Naive thymus-derived CD4-positive, alpha-beta T cell (primary cell): Measurements from ENCODE around the gene LRRC47. TPM values are rescaled to one million over a fixed set of nuclear protein-coding genes. Genes with fewer than 3 reads are reported as not detected.

Source experiments
- ATAC-seq: fragments of 150-1000 bp; cut with Tn5 transposase; 2 replicates; pipeline ENCODE4 v1.10.0; 2021; ENCODE audit warnings: mild to moderate bottlenecking, moderate library complexity
- CTCF ChIA-PET: fragments of 350-600 bp; sonication (Branson Sonifier 250); formaldehyde crosslinking; loops from one replicate; lab custom pipeline; 2021; ENCODE audit warnings: antibody characterized with exemption; lab: Charles Lee
- POLR2A ChIA-PET: fragments of 350-600 bp; sonication (Branson Sonifier 250); formaldehyde crosslinking; loops from one replicate; lab custom pipeline; 2021; ENCODE audit warnings: antibody characterized with exemption, inconsistent platforms; lab: Charles Lee
- DNase-seq, 9 donors: peaks; one replicate each; pipeline versions ENCODE4 v3.0.0 to v3.0.0-alpha.2; 2020 to 2022; ENCODE audit warnings: mixed read lengths in 1 of 9
- H3K27ac ChIP-seq: one replicate; pipeline ENCODE4 v1.7.0; 2013; ENCODE audit warnings: mild to moderate bottlenecking, low read depth, low read length, moderate library complexity
- H3K27me3 ChIP-seq, 2 donors: one replicate each; pipeline ENCODE4 v1.7.0; 2013; ENCODE audit warnings: low read length in 2 of 2, mild to moderate bottlenecking in 2 of 2, moderate library complexity in 2 of 2; ENCODE audit not compliant: control insufficient read depth in 2 of 2, insufficient read depth in 2 of 2
- H3K36me3 ChIP-seq, 3 experiments: 1 replicate in 2 of 3; 2 replicates in 1 of 3; pipeline ENCODE4 v1.7.0; 2013; ENCODE audit warnings: low read length in 3 of 3, mild to moderate bottlenecking in 3 of 3, moderate library complexity in 1 of 3; ENCODE audit not compliant: insufficient read depth in 3 of 3, control insufficient read depth in 2 of 3
- H3K4me1 ChIP-seq, 2 donors: one replicate each; pipeline ENCODE4 v1.7.0; 2013; ENCODE audit warnings: low read length in 2 of 2, mild to moderate bottlenecking in 2 of 2, moderate library complexity in 1 of 2; ENCODE audit not compliant: control insufficient read depth in 2 of 2, insufficient read depth in 2 of 2
- H3K4me3 ChIP-seq: 2 replicates; pipeline ENCODE4 v1.7.0; 2013; ENCODE audit warnings: mild to moderate bottlenecking, low read length
- H3K9me3 ChIP-seq, 3 experiments: 1 replicate in 2 of 3; 2 replicates in 1 of 3; pipeline ENCODE4 v1.7.0; 2013; ENCODE audit warnings: low read length in 3 of 3; ENCODE audit not compliant: control insufficient read depth in 2 of 3
- H3K27ac Mint-ChIP-seq, 9 donors: one replicate each; pipeline ENCODE4 v1.8.0; 2020 to 2022; ENCODE audit warnings: mixed read lengths in 9 of 9, mild to moderate bottlenecking in 8 of 9, moderate library complexity in 5 of 9, inconsistent platforms in 2 of 9
- H3K27me3 Mint-ChIP-seq, 5 donors: one replicate each; pipeline ENCODE4 v1.8.0; 2021 to 2022; ENCODE audit warnings: mixed read lengths in 5 of 5, mild to moderate bottlenecking in 1 of 5
- H3K36me3 Mint-ChIP-seq, 5 donors: one replicate each; pipeline ENCODE4 v1.8.0; 2020 to 2022; ENCODE audit warnings: mixed read lengths in 5 of 5, mild to moderate bottlenecking in 3 of 5, inconsistent platforms in 1 of 5
- H3K4me1 Mint-ChIP-seq, 7 donors: one replicate each; pipeline ENCODE4 v1.8.0; 2020 to 2022; ENCODE audit warnings: mixed read lengths in 7 of 7, mild to moderate bottlenecking in 3 of 7, inconsistent platforms in 1 of 7
- H3K4me3 Mint-ChIP-seq, 10 donors: one replicate each; pipeline ENCODE4 v1.8.0; 2020 to 2022; ENCODE audit warnings: mild to moderate bottlenecking in 10 of 10, mixed read lengths in 10 of 10, moderate library complexity in 6 of 10, inconsistent platforms in 2 of 10
- H3K9me3 Mint-ChIP-seq, 11 donors: one replicate each; pipeline ENCODE4 v1.8.0; 2020 to 2022; ENCODE audit warnings: mixed read lengths in 11 of 11, mild to moderate bottlenecking in 4 of 11, inconsistent platforms in 1 of 11, moderate library complexity in 1 of 11
- intact Hi-C, 2 donors: fragments of 100-400 bp; cut with micrococcal nuclease; formaldehyde crosslinking; loops; one replicate each; pipeline ENCODE4 v1.15.1; 2023
- polyA plus RNA-seq, 2 donors: library from polyadenylated mRNA; unstranded; fragments of 300-500 nt; fragmentation: Illumina TruSeq; gene quantifications; one replicate each; pipeline ENCODE4 v1.2.3, GENCODE V29; 2021
- total RNA-seq, 6 experiments: library from RNA in 5 of 6; stranded (reverse) in 5 of 6; gene quantifications; 1 replicate in 5 of 6; 2 replicates in 1 of 6; pipeline ENCODE4 v1.2.3 and lab custom pipeline; 2021 to 2026

LRRC47 gene
- total and polyA plus RNA-seq, 7 experiments from 2014 or later, result 25.7 to 60.2 (median 39.1) TPM

GRCh38 chr1:3761296-3762010 is 34.8 kb downstream of the LRRC47 start:
- no peaks in the 10 kb centered on the region for H3K9me3 ChIP-seq
- H3K36me3 ChIP-seq, result no peaks in the 10 kb centered on the region
- no peak overlapping the region for H3K4me3 ChIP-seq
- H3K27ac Mint-ChIP-seq, result no peak overlapping the region
- no peak overlapping the region for H3K27ac ChIP-seq
- ChIA-PET POLR2A (no interaction called here), CTCF (interaction anchor here (0.6 kb wide), 1 partner anchor 11 kb away, joined by 5 read pairs; no protein-coding TSS in a partner anchor)
- intact Hi-C loops, result no loop called here
- no peak for DNase-seq
- no peaks in the 10 kb centered on the region for H3K4me1 Mint-ChIP-seq
- peaks cover 0 to 5% (median 0%) of the 10 kb centered on the region in 5 donors for H3K36me3 Mint-ChIP-seq
- peaks cover 0 to 9% (median 0%) of the 10 kb centered on the region in 11 donors for H3K9me3 Mint-ChIP-seq
- no peak overlapping the region for H3K4me3 Mint-ChIP-seq
- ATAC-seq, result no peak
- H3K27me3 ChIP-seq, result no peaks in the 10 kb centered on the region
- H3K27me3 Mint-ChIP-seq, result peaks cover 8 to 39% (median 16%) of the 10 kb centered on the region in 5 donors
- H3K4me1 ChIP-seq, result no peaks in the 10 kb centered on the region

DNA sequence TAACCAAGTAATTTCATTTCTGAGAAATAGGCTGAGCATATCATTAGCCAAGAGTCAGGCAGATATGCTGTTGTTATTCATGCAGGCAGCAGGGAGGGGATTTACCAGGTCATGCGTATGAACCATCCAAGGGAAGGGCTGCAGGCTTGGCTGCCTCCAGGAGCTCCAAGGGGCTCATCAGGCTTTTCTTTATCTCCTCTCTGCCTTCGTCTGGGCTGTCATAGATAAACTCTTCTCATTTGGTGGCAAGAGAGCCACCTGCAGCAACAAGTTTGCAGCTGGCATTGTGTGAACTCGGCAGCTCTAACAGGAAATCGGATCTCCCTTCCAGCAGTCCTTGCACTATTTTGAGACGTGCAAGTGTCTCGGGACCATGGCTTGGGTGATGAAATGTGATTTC is 36.5 kb downstream of the LRRC47 start:
- ChIA-PET CTCF (no interaction called here), POLR2A (no interaction called here)
- Histone ChIP-seq H3K36me3 (no peaks in the 10 kb centered on the region), H3K4me1 (no peaks in the 10 kb centered on the region), H3K27ac (no peak overlapping the region), H3K4me3 (no peak overlapping the region), H3K27me3 (no peaks in the 10 kb centered on the region), H3K9me3 (no peaks in the 10 kb centered on the region)
- no peak overlapping the region for H3K4me3 Mint-ChIP-seq
- H3K4me1 Mint-ChIP-seq, result no peaks in the 10 kb centered on the region
- peaks cover 8 to 35% (median 13%) of the 10 kb centered on the region in 5 donors for H3K27me3 Mint-ChIP-seq
- peaks cover 0 to 9% (median 0%) of the 10 kb centered on the region in 11 donors for H3K9me3 Mint-ChIP-seq
- intact Hi-C loops, result no loop called here
- no peak for ATAC-seq
- peaks cover 0 to 5% (median 0%) of the 10 kb centered on the region in 5 donors for H3K36me3 Mint-ChIP-seq
- DNase-seq, result no peak
- no peak overlapping the region for H3K27ac Mint-ChIP-seq

- ATAC-seq (no peak), DNase-seq (no peak)
- H3K27ac Mint-ChIP-seq, result no peak overlapping the region
- no peaks in the 10 kb centered on the region for H3K4me1 Mint-ChIP-seq
- H3K4me3 ChIP-seq, result no peak overlapping the region
- intact Hi-C loops, result no loop called here
- H3K36me3 Mint-ChIP-seq, result peaks cover 0 to 5% (median 0%) of the 10 kb centered on the region in 5 donors
- peaks cover 8 to 31% (median 13%) of the 10 kb centered on the region in 5 donors for H3K27me3 Mint-ChIP-seq
- H3K4me1 ChIP-seq, result no peaks in the 10 kb centered on the region
- no peak overlapping the region for H3K4me3 Mint-ChIP-seq
- no peak overlapping the region for H3K27ac ChIP-seq
- H3K27me3 ChIP-seq, result no peaks in the 10 kb centered on the region
- CTCF ChIA-PET, result no interaction called here
- no peaks in the 10 kb centered on the region for H3K9me3 ChIP-seq
- POLR2A ChIA-PET, result no interaction called here
- H3K36me3 ChIP-seq, result no peaks in the 10 kb centered on the region
- H3K9me3 Mint-ChIP-seq, result peaks cover 0 to 9% (median 0%) of the 10 kb centered on the region in 11 donors
Observed at GRCh38 chr1:3759164-3759563, 37.1 kb downstream of the LRRC47 start.

DNA sequence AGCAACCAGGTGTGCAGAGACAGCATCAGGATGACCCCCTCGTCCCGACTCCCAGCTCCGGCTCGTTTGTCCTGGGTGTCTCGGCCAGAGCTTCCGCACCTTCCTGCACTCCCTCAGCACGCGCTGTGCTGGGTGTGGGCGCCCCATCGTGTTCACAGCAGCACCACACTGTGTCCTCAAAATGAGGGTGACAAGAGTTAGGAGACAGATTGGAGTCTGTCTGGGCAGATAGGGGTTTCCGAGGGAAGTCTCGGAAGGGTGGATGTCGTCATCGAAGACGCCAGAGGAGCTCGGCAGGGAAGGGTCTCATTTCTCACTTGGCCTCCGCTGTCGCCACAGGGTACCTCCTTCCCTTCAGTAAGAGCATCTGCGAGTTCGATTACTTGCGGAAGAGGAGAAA is 39.9 kb downstream of the LRRC47 start:
- Mint-ChIP-seq H3K9me3 (peaks cover 0 to 9% (median 0%) of the 10 kb centered on the region in 11 donors), H3K4me3 (no peak overlapping the region), H3K36me3 (peaks cover 0 to 5% (median 0%) of the 10 kb centered on the region in 5 donors), H3K27ac (no peak overlapping the region), H3K4me1 (no peaks in the 10 kb centered on the region), H3K27me3 (peaks cover 8 to 28% (median 12%) of the 10 kb centered on the region in 5 donors)
- no peak for DNase-seq
- ATAC-seq, result no peak
- H3K27me3 ChIP-seq, result no peaks in the 10 kb centered on the region
- no peak overlapping the region for H3K4me3 ChIP-seq
- ChIA-PET POLR2A (interaction anchor here (0.5 kb wide), 1 partner anchor 90 kb away, joined by 3 read pairs; no protein-coding TSS in a partner anchor), CTCF (interaction anchor here (0.5 to 0.7 kb wide), 2 partner anchors 40 to 116 kb away, joined by 3 read pairs; no protein-coding TSS in a partner anchor)
- intact Hi-C loops, result no loop called here
- no peaks in the 10 kb centered on the region for H3K36me3 ChIP-seq
- H3K9me3 ChIP-seq, result no peaks in the 10 kb centered on the region
- H3K4me1 ChIP-seq, result no peaks in the 10 kb centered on the region
- no peak overlapping the region for H3K27ac ChIP-seq

- CTCF ChIA-PET, result no interaction called here
- Histone ChIP-seq H3K27ac (no peak overlapping the region), H3K4me3 (no peak overlapping the region), H3K27me3 (no peaks in the 10 kb centered on the region), H3K4me1 (no peaks in the 10 kb centered on the region), H3K36me3 (no peaks in the 10 kb centered on the region), H3K9me3 (no peaks in the 10 kb centered on the region)
- Mint-ChIP-seq H3K27ac (no peak overlapping the region), H3K4me3 (no peak overlapping the region), H3K9me3 (no peaks in the 10 kb centered on the region), H3K36me3 (no peaks in the 10 kb centered on the region), H3K27me3 (peaks cover 0 to 10% (median 0%) of the 10 kb centered on the region in 5 donors), H3K4me1 (peaks cover 0 to 3% (median 0%) of the 10 kb centered on the region in 7 donors)
- intact Hi-C loops, result no loop called here
- no peak for ATAC-seq
- no peak for DNase-seq
- POLR2A ChIA-PET, result no interaction called here
Observed at GRCh38 chr1:3753656-3754454, 42.4 kb downstream of the LRRC47 start.

DNA sequence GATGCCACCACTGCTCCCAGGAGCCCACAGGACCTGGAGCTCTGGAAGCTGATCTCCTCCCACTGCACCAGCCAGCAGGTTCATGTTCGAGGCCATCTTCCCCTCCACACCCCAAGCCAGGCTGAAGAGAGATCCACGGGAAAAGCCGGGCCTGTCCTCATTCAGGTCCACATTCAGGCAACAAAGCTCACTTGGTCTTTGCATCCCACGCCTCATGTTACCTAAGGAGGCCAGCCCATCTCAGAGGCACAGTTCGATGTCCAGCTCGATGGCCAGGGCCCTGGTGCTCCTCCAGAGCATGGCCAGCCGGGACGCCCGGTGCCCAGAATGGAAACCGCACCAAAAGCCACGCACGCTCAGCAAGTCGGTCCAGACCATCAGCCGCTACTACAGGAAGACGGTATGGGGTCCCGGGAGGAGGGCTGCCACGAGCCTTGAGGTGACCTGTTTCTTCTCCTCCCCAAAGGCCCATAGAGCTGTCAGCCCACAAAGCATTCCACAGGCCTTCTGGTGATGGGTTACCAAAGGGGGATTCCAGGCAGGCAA is 43.8 kb downstream of the LRRC47 start, which contains the start of gene CCDC27:
TSS of gene CCDC27 (plus strand) at position 51 of the 546 bp plus-strand sequence. CDS start at position 83, 32 bp downstream.
- H3K27ac ChIP-seq, result no peak within 1 kb of the TSS
- Mint-ChIP-seq H3K27me3 (peaks cover 0 to 7% (median 0%) of the 10 kb centered on the region in 5 donors), H3K36me3 (no peaks in the 10 kb centered on the region), H3K4me3 (no peak within 1 kb of the TSS), H3K4me1 (peaks cover 0 to 11% (median 10%) of the 10 kb centered on the region in 7 donors), H3K9me3 (no peaks in the 10 kb centered on the region), H3K27ac (no peak within 1 kb of the TSS)
- DNase-seq (no peak), ATAC-seq (no peak)
- H3K4me1 ChIP-seq, result peaks cover 6 to 7% of the 10 kb centered on the region in 2 donors
- intact Hi-C loops, result no loop called here
- H3K27me3 ChIP-seq, result no peaks in the 10 kb centered on the region
- no peaks in the 10 kb centered on the region for H3K36me3 ChIP-seq
- H3K9me3 ChIP-seq, result no peaks in the 10 kb centered on the region
- H3K4me3 ChIP-seq, result no peak within 1 kb of the TSS
- ChIA-PET CTCF (no interaction called here), POLR2A (no interaction called here)
